B cell (primary cell): ENCODE results near the gene SLC16A10. TPM values are rescaled to one million over a fixed set of nuclear protein-coding genes. Genes with fewer than 3 reads are reported as not detected.

Experiments used
- ATAC-seq: fragments of 200-7000 bp; cut with Tn5 transposase; one replicate; pipeline ENCODE4 v1.10.0; 2021; ENCODE audit warnings: low read depth, mild to moderate bottlenecking, moderate number of reproducible peaks, moderate library complexity
- CTCF ChIA-PET: fragments of 350-600 bp; sonication (Branson Sonifier 250); formaldehyde crosslinking; loops from one replicate; lab custom pipeline; 2021; ENCODE audit warnings: antibody characterized with exemption, inconsistent platforms; lab: Charles Lee
- POLR2A ChIA-PET: fragments of 350-600 bp; sonication (Branson Sonifier 250); formaldehyde crosslinking; loops from one replicate; lab custom pipeline; 2021; ENCODE audit warnings: antibody characterized with exemption; lab: Charles Lee
- DNase-seq: peaks from one replicate; pipeline ENCODE4 v3.0.0; 2013
- H2AFZ ChIP-seq: 2 replicates; pipeline ENCODE4 v1.6.1; 2012; ENCODE audit warnings: mild to moderate bottlenecking, low read depth, low read length; ENCODE audit not compliant: insufficient read depth, poor library complexity, severe bottlenecking
- H3K27ac ChIP-seq, 2 donors: 1 replicate in 1 of 2; 2 replicates in 1 of 2; pipeline ENCODE4 v1.5.1; 2012 to 2013; ENCODE audit warnings: low read length in 2 of 2, mild to moderate bottlenecking in 2 of 2, moderate library complexity in 1 of 2
- H3K27me3 ChIP-seq, 4 experiments: fragments of 200-600 bp in 1 of 4; sonication (generic) in 1 of 4; replicated peaks in 1 of 4; 1 replicate in 2 of 4; 2 replicates in 2 of 4; pipeline versions ENCODE4 v1.6.1 to v1.7.0; 2013 to 2016; ENCODE audit warnings: low read length in 3 of 4, mild to moderate bottlenecking in 2 of 4, mixed read lengths in 1 of 4, moderate library complexity in 1 of 4; ENCODE audit not compliant: insufficient read depth in 4 of 4, control insufficient read depth in 3 of 4; ENCODE audit errors: control extremely low read depth in 1 of 4
- H3K36me3 ChIP-seq, 2 experiments: replicated peaks in 1 of 2; 1 replicate in 1 of 2; 2 replicates in 1 of 2; pipeline versions ENCODE4 v1.6.1 to v1.7.1; 2013; ENCODE audit warnings: low read length in 1 of 2; ENCODE audit not compliant: insufficient read depth in 2 of 2, control insufficient read depth in 1 of 2; ENCODE audit errors: control extremely low read depth in 1 of 2, extremely low read depth in 1 of 2
- H3K4me1 ChIP-seq, 2 donors: fragments of 200-600 bp in 1 of 2; sonication (generic) in 1 of 2; 1 replicate in 1 of 2; 2 replicates in 1 of 2; pipeline versions ENCODE4 v1.5.1 to v1.6.1; 2013 to 2017; ENCODE audit warnings: low read length in 2 of 2; ENCODE audit not compliant: control insufficient read depth in 2 of 2, insufficient read depth in 2 of 2
- H3K4me2 ChIP-seq: replicated peaks from 2 replicates; pipeline ENCODE3; 2012; ENCODE audit warnings: mild to moderate bottlenecking, low read depth, low read length; ENCODE audit not compliant: poor library complexity, severe bottlenecking
- H3K4me3 ChIP-seq, 5 experiments: fragments of 200-600 bp in 1 of 5; sonication (generic) in 1 of 5; 1 replicate in 3 of 5; 2 replicates in 2 of 5; pipeline versions ENCODE4 v1.5.1 to v1.7.0; 2011 to 2016; ENCODE audit warnings: low read length in 4 of 5, mild to moderate bottlenecking in 4 of 5, low read depth in 2 of 5, control low read depth in 1 of 5, moderate library complexity in 1 of 5; ENCODE audit not compliant: insufficient read depth in 1 of 5; ENCODE audit errors: control extremely low read depth in 1 of 5, extremely low read depth in 1 of 5
- H3K79me2 ChIP-seq: fragments of 200-600 bp; sonication (generic); one replicate; pipeline ENCODE4 v1.6.0; 2016; ENCODE audit warnings: low read length; ENCODE audit not compliant: control insufficient read depth, insufficient read depth
- H3K9ac ChIP-seq: fragments of 200-600 bp; sonication (generic); 2 replicates; pipeline ENCODE4 v1.6.1; 2017; ENCODE audit warnings: mild to moderate bottlenecking, low read length, moderate library complexity
- H3K9me3 ChIP-seq, 3 donors: one replicate each; pipeline versions ENCODE4 v1.6.1 to v1.7.1; 2013; ENCODE audit warnings: low read length in 2 of 3; ENCODE audit not compliant: control insufficient read depth in 2 of 3, insufficient read depth in 1 of 3; ENCODE audit errors: control extremely low read depth in 1 of 3
- H4K20me1 ChIP-seq: 2 replicates; pipeline ENCODE4 v1.6.0; 2012; ENCODE audit warnings: mild to moderate bottlenecking, low read length; ENCODE audit not compliant: insufficient read depth, control insufficient read depth, poor library complexity, severe bottlenecking
- H3K27ac Mint-ChIP-seq: one replicate; pipeline ENCODE4 v1.8.0; 2021; ENCODE audit warnings: mixed read lengths
- H3K27me3 Mint-ChIP-seq: one replicate; pipeline ENCODE4 v1.8.0; 2021; ENCODE audit warnings: mixed read lengths
- H3K4me1 Mint-ChIP-seq: one replicate; pipeline ENCODE4 v1.8.0; 2021; ENCODE audit warnings: mixed read lengths
- H3K4me3 Mint-ChIP-seq: one replicate; pipeline ENCODE4 v1.8.0; 2021; ENCODE audit warnings: mixed read lengths
- H3K9me3 Mint-ChIP-seq: one replicate; pipeline ENCODE4 v1.8.0; 2022; ENCODE audit warnings: mixed read lengths; ENCODE audit not compliant: insufficient read depth
- CTCF ChIP-seq: fragments of 200-600 bp; IDR thresholded peaks from one replicate; pipeline ENCODE4 v1.8.0; 2022; ENCODE audit warnings: antibody characterized with exemption, mild to moderate bottlenecking
- EZH2 ChIP-seq: IDR thresholded peaks from 2 replicates; pipeline ENCODE4 v1.6.1; 2012; ENCODE audit warnings: borderline replicate concordance, low read depth, mild to moderate bottlenecking, moderate library complexity, low read length; ENCODE audit not compliant: insufficient read depth, poor library complexity, severe bottlenecking
- WGBS: methylation state at CpG from one replicate; pipeline ENCODE4 v1.1.5; 2013; ENCODE audit warnings: missing lambda C conversion rate; ENCODE audit not compliant: insufficient coverage; 5-methylcytosine and 5-hydroxymethylcytosine counted together
- intact Hi-C: fragments of 100-400 bp; cut with micrococcal nuclease; formaldehyde crosslinking; loops from one replicate; pipeline ENCODE4 v1.10.0; 2022
- polyA plus RNA-seq: library from polyadenylated mRNA; depleted of rRNA; stranded (reverse); fragments of >200 nt; gene quantifications from 2 replicates; pipeline ENCODE4 v1.2.3, GENCODE V29; 2012
- total RNA-seq, 2 donors: library from RNA; stranded (reverse); fragments of 120-200 nt in 1 of 2; gene quantifications; 1 replicate in 1 of 2; 2 replicates in 1 of 2; pipeline versions ENCODE4 v1.2.3 to v1.2.4, GENCODE V29; 2013 to 2022

Gene SLC16A10
- total and polyA plus RNA-seq, 2 donors (not counting 1 experiment from before 2014, with no cell fraction given) = 0.06 to 0.71 TPM

- Histone ChIP-seq H3K9me3 (no peaks in the 10 kb centered on the region), H3K36me3 (no peaks in the 10 kb centered on the region), H3K4me3 (no peak overlapping the region), H2AFZ (no peak overlapping the region), H3K9ac (no peak overlapping the region), H3K4me2 (no peak overlapping the region), H3K27me3 (no peaks in the 10 kb centered on the region), H4K20me1 (no peaks in the 10 kb centered on the region), H3K27ac (no peak overlapping the region), H3K79me2 (no peaks in the 10 kb centered on the region), H3K4me1 (peaks cover 12 to 15% of the 10 kb centered on the region in 2 donors)
- 93% methylated on average over 2 of the region's 3 CpGs for WGBS
- intact Hi-C loops = no loop called here
- POLR2A ChIA-PET = no interaction called here
- Mint-ChIP-seq H3K27ac (no peak overlapping the region), H3K4me3 (no peak overlapping the region), H3K9me3 (no peaks in the 10 kb centered on the region), H3K4me1 (peaks cover 14% of the 10 kb centered on the region), H3K27me3 (no peaks in the 10 kb centered on the region)
- ATAC-seq = no peak
- TF ChIP-seq EZH2 = no peak
- TF ChIP-seq CTCF = no peak
- CTCF ChIA-PET = interaction anchor here (0.6 kb wide), 1 partner anchor 196 kb away, joined by 4 read pairs; no protein-coding TSS in a partner anchor
- DNase-seq = no peak
Observed at GRCh38 chr6:111205502-111205901, 118.2 kb downstream of the SLC16A10 start.

GRCh38 chr6:111207141-111207858, 120.0 kb downstream of the SLC16A10 start:
- WGBS = 100% methylated on average over 1 of the region's 4 CpGs
- CTCF ChIA-PET = interaction anchor here (1.1 to 5.0 kb wide), 3 partner anchors 149 to 272 kb away, joined by 3 to 30 read pairs (median 4); no protein-coding TSS in a partner anchor
- ATAC-seq (no peak), DNase-seq (no peak)
- Histone ChIP-seq H3K36me3 (no peaks in the 10 kb centered on the region), H2AFZ (no peak overlapping the region), H3K9ac (no peak overlapping the region), H3K27ac (no peak overlapping the region), H4K20me1 (no peaks in the 10 kb centered on the region), H3K4me1 (no peaks in the 10 kb centered on the region), H3K4me3 (no peak overlapping the region), H3K27me3 (no peaks in the 10 kb centered on the region), H3K79me2 (no peaks in the 10 kb centered on the region), H3K9me3 (no peaks in the 10 kb centered on the region), H3K4me2 (no peak overlapping the region)
- POLR2A ChIA-PET = no interaction called here
- Mint-ChIP-seq H3K9me3 (no peaks in the 10 kb centered on the region), H3K4me1 (no peaks in the 10 kb centered on the region), H3K4me3 (no peak overlapping the region), H3K27me3 (no peaks in the 10 kb centered on the region), H3K27ac (no peak overlapping the region)
- TF ChIP-seq CTCF = no peak
- TF ChIP-seq EZH2 = no peak
- intact Hi-C loops = no loop called here
